ENCODE results near the gene CYP1A2. TPM values are rescaled to one million over a fixed set of nuclear protein-coding genes. Genes with fewer than 3 reads are reported as not detected.

The CYP1A2 gene
- total and polyA plus RNA-seq, 7 donors, result not detected

DNA sequence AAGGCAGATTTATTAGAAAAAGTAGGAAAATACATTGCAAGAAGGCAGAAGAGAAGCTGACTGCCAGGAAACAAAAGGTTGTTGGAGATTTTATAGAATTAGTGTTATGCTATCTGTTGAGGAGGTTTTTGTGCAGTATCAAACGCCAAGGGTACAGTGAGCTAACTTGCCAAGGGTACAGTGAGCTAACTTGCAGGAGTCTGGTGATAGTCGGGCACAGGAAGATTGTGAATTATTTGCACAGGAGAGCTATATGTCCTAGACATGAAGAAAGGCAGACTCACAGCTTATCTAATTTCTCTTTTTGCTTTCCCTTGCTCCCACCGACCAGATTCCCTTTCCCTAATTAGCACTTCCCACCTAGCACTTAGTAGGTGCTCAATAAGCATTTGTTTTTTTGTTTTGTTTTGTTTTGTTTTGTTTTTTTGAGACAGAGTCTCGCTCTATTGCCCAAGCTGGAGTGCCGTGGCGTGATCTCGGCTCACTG is 30.6 kb downstream of the CYP1A2 start:
- 40 to 56% methylated on average over 7 of the region's 7 CpGs for WGBS, 2 donors
- H3K27ac ChIP-seq, result no peak overlapping the region
- no peaks in the 10 kb centered on the region for H3K36me3 ChIP-seq
- H3K4me1 ChIP-seq, result peaks cover 0 to 37% (median 27%) of the 10 kb centered on the region in 4 donors
- TF ChIP-seq EP300 (IDR thresholded peaks at IDR 0.05) (no peak), POLR2AphosphoS5 (IDR thresholded peaks at IDR 0.05) (no peak), POLR2A (IDR thresholded peaks at IDR 0.05) (no peak)
- TF ChIP-seq, protein P1, sequence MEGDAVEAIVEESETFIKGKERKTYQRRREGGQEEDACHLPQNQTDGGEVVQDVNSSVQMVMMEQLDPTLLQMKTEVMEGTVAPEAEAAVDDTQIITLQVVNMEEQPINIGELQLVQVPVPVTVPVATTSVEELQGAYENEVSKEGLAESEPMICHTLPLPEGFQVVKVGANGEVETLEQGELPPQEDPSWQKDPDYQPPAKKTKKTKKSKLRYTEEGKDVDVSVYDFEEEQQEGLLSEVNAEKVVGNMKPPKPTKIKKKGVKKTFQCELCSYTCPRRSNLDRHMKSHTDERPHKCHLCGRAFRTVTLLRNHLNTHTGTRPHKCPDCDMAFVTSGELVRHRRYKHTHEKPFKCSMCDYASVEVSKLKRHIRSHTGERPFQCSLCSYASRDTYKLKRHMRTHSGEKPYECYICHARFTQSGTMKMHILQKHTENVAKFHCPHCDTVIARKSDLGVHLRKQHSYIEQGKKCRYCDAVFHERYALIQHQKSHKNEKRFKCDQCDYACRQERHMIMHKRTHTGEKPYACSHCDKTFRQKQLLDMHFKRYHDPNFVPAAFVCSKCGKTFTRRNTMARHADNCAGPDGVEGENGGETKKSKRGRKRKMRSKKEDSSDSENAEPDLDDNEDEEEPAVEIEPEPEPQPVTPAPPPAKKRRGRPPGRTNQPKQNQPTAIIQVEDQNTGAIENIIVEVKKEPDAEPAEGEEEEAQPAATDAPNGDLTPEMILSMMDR (IDR thresholded peaks at IDR 0.05), result no peak
- no peaks in the 10 kb centered on the region for H3K9me3 ChIP-seq
- DNase-seq, result no peak
- no peak overlapping the region for H3K4me3 ChIP-seq
- intact Hi-C loops (cut with DNase I), result no loop called here
- no peaks in the 10 kb centered on the region for H3K27me3 ChIP-seq

DNA sequence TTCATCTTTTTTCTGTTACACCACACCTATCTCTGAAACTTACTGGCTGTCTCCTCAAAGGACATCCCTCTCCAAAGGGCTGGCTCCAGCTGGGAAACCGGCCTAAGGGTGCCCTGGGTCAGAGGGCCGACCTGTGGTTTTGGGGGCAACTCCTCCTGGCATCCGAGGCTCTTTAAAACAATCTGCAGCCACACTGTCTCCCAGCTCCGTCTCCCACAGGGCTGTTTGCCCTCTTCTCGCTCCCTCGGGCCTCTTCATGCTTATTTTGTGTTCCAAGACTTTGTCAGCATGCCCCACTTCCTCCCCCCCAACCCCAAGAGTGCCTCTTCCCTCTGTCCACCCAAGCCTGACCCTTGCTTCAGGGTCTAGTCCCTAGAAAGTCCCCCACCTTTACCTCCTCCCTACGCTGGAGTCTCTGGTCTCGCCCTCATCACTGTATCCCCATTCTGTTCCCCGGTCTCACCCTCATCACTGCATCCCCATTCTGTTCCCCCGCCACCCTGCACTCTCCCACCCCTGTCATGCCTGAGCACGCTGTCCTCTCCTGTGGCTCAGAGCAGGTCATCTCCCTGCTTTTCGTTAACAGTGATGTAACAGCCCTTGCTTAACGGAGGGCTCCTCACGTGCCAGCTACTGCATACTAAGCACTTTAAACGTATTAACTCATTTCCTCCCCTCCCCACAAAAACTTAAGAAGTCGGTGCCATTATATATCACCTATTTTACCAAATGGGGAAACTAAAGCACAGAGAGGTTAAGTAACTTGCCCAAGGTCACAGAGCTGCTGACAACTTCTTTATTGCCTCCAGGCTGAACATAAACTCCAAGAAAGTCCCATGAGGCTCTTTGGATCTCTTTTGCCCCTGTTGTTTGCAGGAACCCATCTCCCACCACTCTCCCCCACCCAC is 32.1 kb downstream of the CYP1A2 start:
- H3K27me3 ChIP-seq, result no peaks in the 10 kb centered on the region
- H3K9me3 ChIP-seq, result no peaks in the 10 kb centered on the region
- H3K27ac ChIP-seq, result peak overlapping the region in 1 of 4 donors; percentile 31
- TF ChIP-seq POLR2AphosphoS5 (IDR thresholded peaks at IDR 0.05) (no peak), POLR2A (IDR thresholded peaks at IDR 0.05) (no peak), EP300 (IDR thresholded peaks at IDR 0.05) (no peak)
- TF ChIP-seq, protein P1 (IDR thresholded peaks at IDR 0.05), result no peak
- H3K4me3 ChIP-seq, result peak overlapping the region in 2 of 4 donors; percentile 85 to 92
- no peaks in the 10 kb centered on the region for H3K36me3 ChIP-seq
- H3K4me1 ChIP-seq, result peaks cover 0 to 53% (median 40%) of the 10 kb centered on the region in 4 donors
- intact Hi-C loops (cut with DNase I), result loop anchor here (5.0 kb wide), 2 partner anchors 122 to 238 kb away; partner anchors contain the start of gene ARID3B
- WGBS, 2 donors, result 31 to 35% methylated on average over 16 of the region's 16 CpGs
- no peak for DNase-seq

DNA sequence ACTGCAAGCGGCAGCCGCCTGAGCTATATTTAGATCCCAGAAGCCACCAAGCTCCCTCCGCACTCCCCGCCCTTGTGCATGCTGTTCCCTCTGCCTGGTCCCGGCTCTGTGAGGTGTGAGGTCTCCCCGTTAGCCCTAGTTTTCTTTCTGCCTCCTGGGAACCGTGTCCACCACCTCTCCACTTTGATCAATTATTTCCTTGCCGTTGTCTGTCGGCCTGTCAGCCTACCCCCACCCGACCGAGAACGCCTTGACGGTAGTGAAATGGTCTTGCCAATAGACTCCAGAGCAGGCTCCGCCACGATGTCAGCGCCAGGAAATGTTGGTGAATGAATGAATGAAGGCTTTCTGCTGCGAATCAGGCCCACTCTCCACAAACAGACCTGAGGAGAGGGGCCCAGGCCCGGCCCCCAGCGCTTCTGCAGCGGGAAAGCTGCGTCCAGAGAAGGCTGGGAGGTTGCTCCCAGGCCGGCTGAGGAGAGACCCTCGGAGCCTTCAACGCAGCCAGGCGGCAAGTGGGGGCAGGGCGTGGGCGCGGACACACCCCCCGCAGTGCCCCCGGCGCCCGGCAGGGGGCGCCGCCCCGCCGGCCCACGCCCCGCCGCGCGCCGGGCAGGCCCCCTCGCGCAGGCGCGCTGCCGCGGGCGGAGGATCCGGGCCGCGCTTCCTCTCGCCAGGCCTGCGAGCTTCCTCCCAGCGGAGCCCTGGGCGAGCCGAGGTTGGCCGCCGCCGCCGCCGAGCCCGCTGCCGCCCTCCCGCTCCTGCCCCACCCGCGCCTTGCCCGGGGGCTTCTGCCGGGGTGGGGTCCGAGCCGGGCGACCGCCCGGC is 33.0 kb downstream of the CYP1A2 start, which contains the start of gene CSK:
CSK (plus strand) TSS at position 650 of the 828 bp plus-strand sequence. CDS start 16,218 bp downstream, outside the sequence.
- Histone ChIP-seq H3K36me3 (no peaks in the 10 kb centered on the region), H3K27ac (peak within 1 kb of the TSS; percentile 77 to 93 (median 82)), H3K4me3 (peak within 1 kb of the TSS; percentile 48 to 92 (median 78)), H3K27me3 (no peaks in the 10 kb centered on the region), H3K4me1 (peaks cover 0 to 60% (median 46%) of the 10 kb centered on the region in 4 donors), H3K9me3 (no peaks in the 10 kb centered on the region)
- WGBS, 2 donors, result 1% methylated on average over 74 of the region's 74 CpGs
- peak; percentile 86 for DNase-seq
- intact Hi-C loops (cut with DNase I), result loop anchor here (1.0 to 5.0 kb wide), 4 partner anchors 19 to 239 kb away; partner anchors contain the start of genes ARID3B and ULK3
- no peak for TF ChIP-seq POLR2A (IDR thresholded peaks at IDR 0.05)
- TF ChIP-seq POLR2AphosphoS5 (IDR thresholded peaks at IDR 0.05), result peak in 2 of 4 donors; percentile 57 to 61
- TF ChIP-seq, protein P1 (IDR thresholded peaks at IDR 0.05), result peak in 3 of 4 experiments; percentile 14 to 54 (median 26)

DNA sequence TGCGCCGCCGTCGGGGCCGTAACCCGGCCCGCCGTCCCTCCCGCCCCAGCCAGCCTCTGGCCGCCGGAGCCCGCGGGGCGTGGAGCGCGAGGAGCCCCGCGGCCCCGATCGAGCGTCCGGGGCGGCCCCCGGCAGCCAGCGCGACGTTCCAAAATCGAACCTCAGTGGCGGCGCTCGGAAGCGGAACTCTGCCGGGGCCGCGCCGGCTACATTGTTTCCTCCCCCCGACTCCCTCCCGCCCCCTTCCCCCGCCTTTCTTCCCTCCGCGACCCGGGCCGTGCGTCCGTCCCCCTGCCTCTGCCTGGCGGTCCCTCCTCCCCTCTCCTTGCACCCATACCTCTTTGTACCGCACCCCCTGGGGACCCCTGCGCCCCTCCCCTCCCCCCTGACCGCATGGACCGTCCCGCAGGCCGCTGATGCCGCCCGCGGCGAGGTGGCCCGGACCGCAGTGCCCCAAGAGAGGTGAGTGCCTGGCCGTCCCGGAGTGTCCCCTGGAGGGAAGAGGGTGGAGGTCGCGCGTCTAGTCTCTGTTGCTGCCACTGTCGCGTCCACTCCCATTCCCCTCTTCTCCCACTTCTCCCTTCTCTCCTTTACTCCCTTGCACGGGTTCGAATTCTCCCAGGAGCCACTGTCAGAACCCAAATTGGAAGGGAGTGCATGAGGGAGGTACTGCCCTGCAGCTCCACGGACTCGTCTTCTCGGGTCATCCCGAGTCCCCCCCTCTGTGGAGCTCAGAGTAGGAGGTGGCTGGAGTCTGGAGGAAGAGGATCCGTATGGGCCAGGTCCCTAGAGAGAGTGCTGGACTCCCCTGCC is 33.8 kb downstream of the CYP1A2 start:
- DNase-seq, result no peak
- Histone ChIP-seq H3K4me1 (peaks cover 0 to 64% (median 54%) of the 10 kb centered on the region in 4 donors), H3K27ac (peak overlapping the region; percentile 77 to 93 (median 82)), H3K4me3 (peak overlapping the region; percentile 48 to 92 (median 78)), H3K9me3 (no peaks in the 10 kb centered on the region), H3K36me3 (no peaks in the 10 kb centered on the region), H3K27me3 (no peaks in the 10 kb centered on the region)
- no peak for TF ChIP-seq EP300 (IDR thresholded peaks at IDR 0.05)
- TF ChIP-seq, protein P1 (IDR thresholded peaks at IDR 0.05), result no peak
- no peak for TF ChIP-seq POLR2A (IDR thresholded peaks at IDR 0.05)
- no peak for TF ChIP-seq POLR2AphosphoS5 (IDR thresholded peaks at IDR 0.05)
- WGBS, 2 donors, result 0% methylated on average over 72 of the region's 72 CpGs
- intact Hi-C loops (cut with DNase I), result loop anchor here (1.0 to 5.0 kb wide), 4 partner anchors 18 to 240 kb away; partner anchors contain the start of genes ARID3B and ULK3
